Measurements from ENCODE around the gene TENT5A.

DNA sequence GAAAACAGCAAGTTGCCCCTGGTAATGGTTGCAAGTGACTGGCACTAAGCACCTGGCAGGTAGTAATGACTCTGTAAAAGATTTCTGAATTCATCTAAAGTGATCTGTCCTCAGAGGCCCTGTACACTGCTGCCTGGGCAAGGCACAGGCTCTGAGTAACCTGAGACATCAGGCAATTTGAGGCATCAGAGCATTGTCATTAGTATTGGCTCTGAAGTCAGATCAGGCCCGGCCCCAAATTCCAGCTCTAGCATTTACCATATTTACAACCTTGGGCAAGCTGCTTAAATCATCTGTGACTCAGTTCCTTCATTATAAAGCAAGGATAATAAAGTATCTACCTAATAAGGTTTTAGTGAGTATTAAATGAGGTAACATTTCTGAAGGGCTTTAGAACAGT, 17.3 kb upstream of the TENT5A start:
- TF ChIP-seq TAF1 (IDR thresholded peaks at IDR 0.05; ENCODE audit: low read depth, low read length) (no peak), POLR2A (IDR thresholded peaks at IDR 0.05; ENCODE audit: low read depth, low read length) (no peak), POLR2AphosphoS5 (IDR thresholded peaks at IDR 0.05; ENCODE audit: low read depth, low read length) (no peak), SPI1 (IDR thresholded peaks at IDR 0.05; ENCODE audit: low read depth, low read length) (no peak)
